WI38 (cell line): ENCODE results near the gene HSPG2.
"Not testable (repeated sequence)": the region's sequence is repeated elsewhere in the genome, so short reads cannot be mapped to it uniquely, and the experiment has no call there.

Experiments used
- H3K4me3 ChIP-seq: 2 replicates; pipeline ENCODE4 v1.5.1; 2011; ENCODE audit warnings: low read depth, mild to moderate bottlenecking, control low read depth, low read length
- CTCF ChIP-seq: IDR thresholded peaks from 2 replicates; pipeline ENCODE4 v1.5.1; 2012; ENCODE audit warnings: low read depth, mild to moderate bottlenecking, control low read depth, low read length

The HSPG2 gene

DNA sequence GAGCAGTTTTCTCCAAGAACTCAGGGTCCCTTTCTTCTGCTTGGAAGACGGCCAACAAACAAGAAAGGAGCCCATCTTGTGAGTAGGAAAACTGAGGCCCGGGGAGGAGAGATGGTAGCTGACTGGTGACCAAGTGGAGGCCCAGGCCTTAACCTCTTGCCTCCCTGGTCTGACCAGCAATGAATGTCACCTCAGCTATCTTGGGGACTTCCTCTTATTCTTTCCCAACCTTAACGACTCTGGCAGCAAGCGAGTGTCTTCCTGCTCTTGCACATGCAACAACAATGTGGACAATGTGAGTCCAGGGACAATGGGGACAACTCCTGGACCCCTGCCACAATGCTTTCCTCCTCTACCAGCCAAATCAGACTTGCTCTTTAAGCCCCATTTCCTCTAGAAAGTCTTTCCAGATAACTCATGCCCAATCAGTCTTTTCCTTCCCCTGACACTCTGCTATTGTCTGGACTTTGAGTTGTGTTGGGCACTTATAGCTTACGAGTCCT is 12.6 kb downstream of the HSPG2 start:
- H3K4me3 ChIP-seq = no peak overlapping the region
- no peak for TF ChIP-seq CTCF

GRCh38 chr1:21922090-21923013 is 14.8 kb downstream of the HSPG2 start:
- no peak for TF ChIP-seq CTCF
- H3K4me3 ChIP-seq = no peak overlapping the region

DNA sequence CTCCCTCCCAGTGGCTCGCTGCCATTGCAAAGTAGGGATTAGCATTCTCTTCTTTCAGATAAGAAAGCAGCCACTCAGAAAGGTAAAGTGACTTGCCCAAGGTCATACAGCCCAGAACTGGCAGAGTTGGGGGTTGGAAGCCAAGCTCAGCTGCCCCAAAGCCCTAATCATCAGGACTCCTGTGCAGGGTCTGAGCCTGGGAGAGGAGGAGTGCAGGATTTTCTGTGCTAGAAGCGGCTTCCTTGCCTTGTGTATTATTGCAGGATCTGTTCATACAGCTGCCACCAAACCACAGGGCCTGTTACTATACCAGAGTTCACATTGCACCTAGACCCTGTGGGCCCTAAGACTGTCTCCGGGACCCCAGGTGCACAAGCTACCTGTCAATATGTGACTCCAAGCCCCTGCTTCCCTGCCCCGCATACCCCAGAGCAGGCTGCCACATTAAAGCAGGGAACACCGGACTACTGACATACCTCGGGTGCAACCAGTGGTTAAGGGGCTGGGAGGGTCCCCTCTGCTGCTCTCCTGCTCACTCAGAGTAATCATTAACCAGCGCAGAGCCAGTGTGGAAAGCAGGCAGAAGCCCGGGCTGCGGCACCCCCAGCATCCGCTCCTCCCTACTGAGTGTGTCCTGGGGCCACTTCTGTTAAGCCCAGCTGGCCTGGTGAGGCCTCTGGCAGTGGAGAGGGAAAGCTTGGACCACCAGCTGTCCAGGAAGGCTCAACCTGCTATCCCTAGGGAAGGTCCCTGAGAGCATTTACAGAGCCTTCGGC is 15.8 kb downstream of the HSPG2 start:
- no peak for TF ChIP-seq CTCF
- H3K4me3 ChIP-seq = no peak overlapping the region

DNA sequence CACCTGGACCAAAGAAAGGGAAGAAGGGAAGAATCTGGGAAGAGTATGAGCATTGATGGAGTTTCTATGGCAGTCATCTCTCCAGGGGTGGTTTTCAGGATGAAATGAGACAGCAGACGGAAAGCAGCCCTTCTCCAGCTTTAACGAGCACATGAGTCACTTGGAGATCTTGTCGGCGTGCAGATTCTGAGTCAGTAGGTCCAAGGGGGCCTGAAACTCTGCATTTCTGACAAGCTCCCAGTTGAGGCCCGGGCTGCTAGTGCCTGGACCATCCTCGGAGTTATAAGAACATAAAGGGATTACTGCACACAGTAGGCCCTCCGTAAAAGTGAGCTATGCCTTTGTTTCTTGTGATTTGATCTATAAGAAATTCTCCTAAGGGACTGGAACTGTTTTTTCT is 17.6 kb downstream of the HSPG2 start:
- no peak overlapping the region for H3K4me3 ChIP-seq
- no peak for TF ChIP-seq CTCF

GRCh38 chr1:21917239-21917631 is 19.9 kb downstream of the HSPG2 start:
- not testable (repeated sequence) for H3K4me3 ChIP-seq

DNA sequence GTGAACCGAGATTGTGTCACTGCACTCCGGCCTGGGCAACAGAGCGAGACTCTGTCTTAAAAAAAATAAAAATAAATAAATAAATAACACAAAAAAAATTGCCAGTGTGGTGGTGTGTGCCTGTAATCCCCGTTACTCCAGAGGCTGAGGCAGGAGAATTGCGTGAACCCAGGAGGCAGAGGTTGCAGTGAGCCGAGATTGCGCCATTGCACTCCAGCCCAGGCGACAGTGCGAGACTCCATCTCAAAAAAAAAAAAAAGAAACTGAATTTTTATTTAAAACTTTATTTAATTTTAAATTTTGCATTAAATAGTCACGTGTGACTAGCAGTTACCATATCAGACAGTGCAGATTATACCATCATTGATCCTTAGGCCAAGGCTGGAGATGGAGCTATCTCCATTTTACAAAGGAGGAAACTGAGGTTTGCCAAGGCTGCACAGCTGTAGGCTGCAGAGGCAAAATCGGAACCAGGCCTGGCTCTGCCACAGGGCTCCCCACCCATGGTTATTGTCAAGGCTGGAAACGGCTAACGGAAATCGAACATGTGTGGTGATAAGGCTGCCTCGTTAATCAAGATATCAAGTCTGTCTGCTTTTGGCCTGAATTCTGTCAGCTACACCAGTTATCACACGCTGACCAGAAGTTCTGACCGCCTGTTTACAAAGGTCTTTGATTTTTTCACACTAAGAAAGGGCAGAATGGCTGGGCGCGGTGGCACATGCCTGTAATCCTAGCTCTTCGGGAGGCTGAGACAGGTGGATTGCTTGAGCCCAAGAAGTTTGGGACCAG is 20.5 kb downstream of the HSPG2 start:
- no peak overlapping the region for H3K4me3 ChIP-seq
- TF ChIP-seq CTCF = no peak

DNA sequence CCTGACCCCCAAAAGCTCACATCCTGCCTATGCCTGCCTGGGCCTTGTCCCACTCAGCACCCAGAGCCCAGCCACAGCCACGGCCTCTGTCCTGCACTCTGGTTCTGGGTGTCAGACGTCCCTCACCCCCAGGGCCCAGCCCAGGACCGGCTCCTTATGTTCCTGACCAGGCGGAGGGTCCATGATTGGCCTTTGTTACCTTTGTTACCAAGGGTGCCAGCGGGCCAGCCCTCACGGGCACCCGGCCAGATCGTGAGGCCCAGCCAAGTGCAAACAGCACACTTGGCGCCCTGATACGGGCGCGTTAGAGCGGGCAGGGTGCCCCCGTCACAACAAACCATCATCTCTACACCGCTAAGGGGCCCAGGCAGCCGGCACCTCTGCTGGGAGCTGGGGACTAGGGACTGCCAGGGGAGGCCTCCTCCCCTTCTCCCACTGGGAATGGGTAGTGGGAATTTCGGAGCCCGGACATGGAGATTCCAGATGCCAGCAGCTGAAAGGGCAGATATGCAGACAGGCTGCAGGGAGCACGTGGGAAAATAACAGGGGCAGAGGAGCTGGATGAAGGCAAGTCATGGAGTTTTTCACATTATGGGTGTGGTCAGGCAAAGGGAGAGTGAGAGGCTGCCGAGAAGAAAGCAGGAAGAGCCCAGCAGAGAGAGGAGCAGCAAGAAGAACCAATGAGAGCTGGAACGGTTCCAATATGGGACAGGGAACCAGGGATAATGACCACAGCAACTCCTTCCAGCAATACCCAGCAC is 22.1 kb downstream of the HSPG2 start:
- H3K4me3 ChIP-seq = no peak overlapping the region
- TF ChIP-seq CTCF = no peak
